ENCODE data around the gene IGF2BP2.

DNA sequence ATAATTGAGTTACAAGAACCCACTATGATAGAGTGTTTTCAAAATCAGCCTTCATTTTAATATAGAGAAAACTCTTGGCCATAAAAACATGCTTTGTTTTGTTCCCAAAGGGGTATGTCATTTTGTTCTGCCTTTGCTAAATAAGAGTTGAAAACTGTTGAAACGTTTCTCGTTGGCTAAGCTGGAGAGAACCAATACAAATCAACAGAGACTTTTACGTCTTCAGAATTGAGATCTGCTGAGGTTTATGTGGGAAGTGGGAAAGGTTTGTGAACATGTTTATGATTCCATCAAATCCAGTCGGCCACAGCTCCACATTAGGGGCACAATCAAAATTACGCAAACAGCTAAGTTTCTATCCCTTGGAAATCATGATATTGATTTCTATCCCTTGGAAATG is 102.0 kb downstream of the IGF2BP2 start:
- TF ChIP-seq, protein P1, sequence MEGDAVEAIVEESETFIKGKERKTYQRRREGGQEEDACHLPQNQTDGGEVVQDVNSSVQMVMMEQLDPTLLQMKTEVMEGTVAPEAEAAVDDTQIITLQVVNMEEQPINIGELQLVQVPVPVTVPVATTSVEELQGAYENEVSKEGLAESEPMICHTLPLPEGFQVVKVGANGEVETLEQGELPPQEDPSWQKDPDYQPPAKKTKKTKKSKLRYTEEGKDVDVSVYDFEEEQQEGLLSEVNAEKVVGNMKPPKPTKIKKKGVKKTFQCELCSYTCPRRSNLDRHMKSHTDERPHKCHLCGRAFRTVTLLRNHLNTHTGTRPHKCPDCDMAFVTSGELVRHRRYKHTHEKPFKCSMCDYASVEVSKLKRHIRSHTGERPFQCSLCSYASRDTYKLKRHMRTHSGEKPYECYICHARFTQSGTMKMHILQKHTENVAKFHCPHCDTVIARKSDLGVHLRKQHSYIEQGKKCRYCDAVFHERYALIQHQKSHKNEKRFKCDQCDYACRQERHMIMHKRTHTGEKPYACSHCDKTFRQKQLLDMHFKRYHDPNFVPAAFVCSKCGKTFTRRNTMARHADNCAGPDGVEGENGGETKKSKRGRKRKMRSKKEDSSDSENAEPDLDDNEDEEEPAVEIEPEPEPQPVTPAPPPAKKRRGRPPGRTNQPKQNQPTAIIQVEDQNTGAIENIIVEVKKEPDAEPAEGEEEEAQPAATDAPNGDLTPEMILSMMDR (IDR thresholded peaks at IDR 0.05; ENCODE audit: low read depth, low read length): no peak
- TF ChIP-seq EZH2phosphoT487 (IDR thresholded peaks at IDR 0.05; ENCODE audit: low read depth): no peak

Data from OCI-LY3 (cell line).